22Rv1 (cell line): Measurements from ENCODE around the gene GSTCD.

Experiments
- CTCF ChIP-seq: fragments of 450-650 bp; IDR thresholded peaks from 2 replicates; pipeline ENCODE4 v1.5.1; 2017; ENCODE audit warnings: mild to moderate bottlenecking
- ZFX ChIP-seq: fragments of 450-650 bp; IDR thresholded peaks from 2 replicates; pipeline ENCODE4 v1.6.1; 2017; ENCODE audit warnings: antibody characterized with exemption, borderline replicate concordance

GRCh38 chr4:105686571-105686970 is 22.0 kb upstream of the GSTCD start:
- TF ChIP-seq CTCF (no peak), ZFX (no peak)
